GM23338 (cell line): Measurements from ENCODE around the gene RAP1GAP. TPM values are rescaled to one million over a fixed set of nuclear protein-coding genes. Genes with fewer than 3 reads are reported as not detected.

Experiments used
- ATAC-seq: fragments of 200-7000 bp; cut with Tn5 transposase; 3 replicates; pipeline ENCODE4 v1.9.1; 2020
- DNase-seq: peaks from one replicate; pipeline ENCODE4 v3.0.0-alpha.2; 2015; ENCODE audit warnings: low spot score
- H2AFZ ChIP-seq: fragments of 200-600 bp; sonication (generic); 2 replicates; pipeline ENCODE4 v1.8.0; 2016; ENCODE audit warnings: antibody characterized with exemption, mild to moderate bottlenecking, moderate library complexity
- H3F3A ChIP-seq: fragments of 200-600 bp; sonication (generic); replicated peaks from 2 replicates; pipeline ENCODE4 v1.8.0; 2017; ENCODE audit warnings: antibody characterized with exemption, mixed run types, low read depth
- H3K27ac ChIP-seq: fragments of 200-600 bp; sonication (generic); 2 replicates; pipeline ENCODE4 v1.6.1; 2016; ENCODE audit warnings: low read depth
- H3K27me3 ChIP-seq: fragments of 200-600 bp; sonication (generic); 2 replicates; pipeline ENCODE4 v1.8.0; 2016; ENCODE audit warnings: mild to moderate bottlenecking, mixed run types, moderate library complexity; ENCODE audit not compliant: insufficient read depth
- H3K36me3 ChIP-seq: fragments of 200-600 bp; sonication (generic); 2 replicates; pipeline ENCODE4 v1.8.0; 2016; ENCODE audit warnings: mild to moderate bottlenecking; ENCODE audit not compliant: insufficient read depth
- H3K4me1 ChIP-seq: fragments of 200-600 bp; sonication (generic); 2 replicates; pipeline ENCODE4 v1.8.0; 2016; ENCODE audit warnings: mild to moderate bottlenecking, moderate library complexity; ENCODE audit not compliant: insufficient read depth
- H3K4me2 ChIP-seq: fragments of 200-600 bp; sonication (generic); 2 replicates; pipeline ENCODE4 v1.7.1; 2017; ENCODE audit warnings: mixed run types
- H3K4me3 ChIP-seq: fragments of 200-600 bp; sonication (generic); 2 replicates; pipeline ENCODE4 v1.6.1; 2016; ENCODE audit warnings: mixed run types
- H3K79me2 ChIP-seq: fragments of 200-600 bp; sonication (generic); replicated peaks from 2 replicates; pipeline ENCODE4 v1.8.0; 2017; ENCODE audit warnings: mild to moderate bottlenecking; ENCODE audit not compliant: insufficient read depth
- H3K9me2 ChIP-seq: fragments of 200-600 bp; sonication (generic); 2 replicates; pipeline ENCODE4 v1.8.0; 2017; ENCODE audit not compliant: insufficient read depth
- H4K20me1 ChIP-seq: fragments of 200-600 bp; sonication (generic); replicated peaks from 2 replicates; pipeline ENCODE4 v1.8.0; 2017; ENCODE audit warnings: mild to moderate bottlenecking; ENCODE audit not compliant: insufficient read depth
- H3K27ac Mint-ChIP-seq: 2 replicates; pipeline ENCODE4 v1.8.0; 2020; ENCODE audit warnings: inconsistent platforms, mild to moderate bottlenecking, moderate library complexity, mixed read lengths
- H3K27me3 Mint-ChIP-seq: 3 replicates; pipeline ENCODE4 v1.8.0; 2022; ENCODE audit warnings: low read depth, mild to moderate bottlenecking, moderate library complexity, mixed read lengths, inconsistent platforms; ENCODE audit not compliant: insufficient read depth, poor library complexity
- H3K36me3 Mint-ChIP-seq: 3 replicates; pipeline ENCODE4 v1.8.0; 2021; ENCODE audit warnings: low read depth, mild to moderate bottlenecking, inconsistent platforms, moderate library complexity, mixed read lengths
- H3K4me1 Mint-ChIP-seq: 3 replicates; pipeline ENCODE4 v1.8.0; 2020; ENCODE audit warnings: mild to moderate bottlenecking, inconsistent platforms, mixed read lengths
- H3K4me3 Mint-ChIP-seq: 3 replicates; pipeline ENCODE4 v1.8.0; 2021; ENCODE audit warnings: moderate library complexity, mild to moderate bottlenecking, inconsistent platforms, mixed read lengths
- H3K9me3 Mint-ChIP-seq: 3 replicates; pipeline ENCODE4 v1.8.0; 2020; ENCODE audit warnings: moderate library complexity, mild to moderate bottlenecking, inconsistent platforms, mixed read lengths
- CREB1 ChIP-seq: fragments of 250-450 bp; sonication (Bioruptor Pico); IDR thresholded peaks from 2 replicates; pipeline ENCODE4 v1.5.0; 2020; ENCODE audit warnings: low read depth, mild to moderate bottlenecking, moderate library complexity
- NANOG ChIP-seq: IDR thresholded peaks from 2 replicates; pipeline ENCODE4 v1.6.1; 2016; ENCODE audit warnings: antibody characterized with exemption, borderline replicate concordance
- REST ChIP-seq: IDR thresholded peaks from one replicate; pipeline ENCODE4 v1.6.1; 2018; ENCODE audit warnings: antibody characterized with exemption; ENCODE audit not compliant: unreplicated experiment
- ZNF114 ChIP-seq: fragments of 250-450 bp; sonication (Bioruptor Pico); IDR thresholded peaks from 2 replicates; pipeline ENCODE4 v1.5.0; 2020; ENCODE audit warnings: mild to moderate bottlenecking, moderate library complexity
- polyA plus RNA-seq: library from polyadenylated mRNA; unstranded; fragments of >200 nt; fragmentation: Nextera tagmentation; extraction: Ambion mirVana; gene quantifications from 2 replicates; pipeline ENCODE4 v1.2.1, GENCODE V29; 2016
- total RNA-seq: library from RNA; depleted of rRNA; stranded (reverse); fragments of >200 nt; shearing (Covaris generic); gene quantifications from 2 replicates; pipeline ENCODE4 v1.2.3, GENCODE V29; 2014
- TF ChIP-seq, protein P1 (sequence below): IDR thresholded peaks from 2 replicates; pipeline ENCODE4 v1.6.1; 2016; ENCODE audit warnings: antibody characterized with exemption

The RAP1GAP gene
- total and polyA plus RNA-seq, 2 experiments from 2014 or later = 4.3 to 6.6 TPM

- peaks cover 15% of the 10 kb centered on the region for H3K4me1 Mint-ChIP-seq
- Histone ChIP-seq H3K27me3 (peaks cover 7% of the 10 kb centered on the region; the same call in 1 of the 2 replicates), H3K79me2 (no peaks in the 10 kb centered on the region), H3K27ac (no peak overlapping the region), H3K4me2 (no peak overlapping the region), H3K4me1 (no peaks in the 10 kb centered on the region; the same call in 1 of the 2 replicates), H4K20me1 (no peaks in the 10 kb centered on the region), H2AFZ (no peak overlapping the region), H3K4me3 (no peak overlapping the region), H3K36me3 (no peaks in the 10 kb centered on the region), H3F3A (peaks cover 7% of the 10 kb centered on the region), H3K9me2 (no peaks in the 10 kb centered on the region)
- peaks cover 20% of the 10 kb centered on the region for H3K27me3 Mint-ChIP-seq
- H3K4me3 Mint-ChIP-seq = no peak overlapping the region
- H3K27ac Mint-ChIP-seq = peak overlapping the region; percentile 75; the same call in 1 of the 2 replicates
- H3K36me3 Mint-ChIP-seq = no peaks in the 10 kb centered on the region
- H3K9me3 Mint-ChIP-seq = no peaks in the 10 kb centered on the region
- peak; percentile 77 for ATAC-seq
- DNase-seq = peak; percentile 96
- TF ChIP-seq NANOG (no peak), CREB1 (CRISPR knock-in tag) (peak; percentile 55; the same call in 1 of the 2 replicates), REST (peak; percentile 100)
Measured at GRCh38 chr1:21647431-21648351, 21.5 kb downstream of the RAP1GAP start.

GRCh38 chr1:21645550-21645949 lies 23.6 kb downstream of the RAP1GAP start:
- H3K9me3 Mint-ChIP-seq = no peaks in the 10 kb centered on the region
- H3K27me3 Mint-ChIP-seq = peaks cover 6% of the 10 kb centered on the region
- H3K4me1 Mint-ChIP-seq = peaks cover 3% of the 10 kb centered on the region
- no peaks in the 10 kb centered on the region for H3K4me1 ChIP-seq
- H3K27ac ChIP-seq = no peak overlapping the region
- no peaks in the 10 kb centered on the region for H3K36me3 Mint-ChIP-seq
- 0 out of 2 replicates have a peak, but pooled peaks cover 2% of the 10 kb centered on the region for H3F3A ChIP-seq
- ATAC-seq (no peak), DNase-seq (no peak)
- TF ChIP-seq, protein P1, sequence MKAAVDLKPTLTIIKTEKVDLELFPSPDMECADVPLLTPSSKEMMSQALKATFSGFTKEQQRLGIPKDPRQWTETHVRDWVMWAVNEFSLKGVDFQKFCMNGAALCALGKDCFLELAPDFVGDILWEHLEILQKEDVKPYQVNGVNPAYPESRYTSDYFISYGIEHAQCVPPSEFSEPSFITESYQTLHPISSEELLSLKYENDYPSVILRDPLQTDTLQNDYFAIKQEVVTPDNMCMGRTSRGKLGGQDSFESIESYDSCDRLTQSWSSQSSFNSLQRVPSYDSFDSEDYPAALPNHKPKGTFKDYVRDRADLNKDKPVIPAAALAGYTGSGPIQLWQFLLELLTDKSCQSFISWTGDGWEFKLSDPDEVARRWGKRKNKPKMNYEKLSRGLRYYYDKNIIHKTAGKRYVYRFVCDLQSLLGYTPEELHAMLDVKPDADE = no peak
- TF ChIP-seq ZNF114 (CRISPR knock-in tag) = no peak
- no peaks in the 10 kb centered on the region for H4K20me1 ChIP-seq
- H3K27ac Mint-ChIP-seq = no peak overlapping the region
- no peak overlapping the region for H2AFZ ChIP-seq
- no peaks in the 10 kb centered on the region for H3K9me2 ChIP-seq
- no peak overlapping the region for H3K4me2 ChIP-seq
- H3K27me3 ChIP-seq = no peaks in the 10 kb centered on the region
- no peaks in the 10 kb centered on the region for H3K79me2 ChIP-seq
- H3K36me3 ChIP-seq = no peaks in the 10 kb centered on the region
- no peak overlapping the region for H3K4me3 Mint-ChIP-seq
- H3K4me3 ChIP-seq = no peak overlapping the region
